NCI-H345 treated with DMSO at 0.1 percent for 48 hours (cell line): Measurements from ENCODE around the gene ZNF518A.

Experiments used
- DNase-seq: peaks from one replicate; lab custom pipeline; 2025; ENCODE audit not compliant: unreplicated experiment; lab: John Stamatoyannopoulos, UW

The ZNF518A gene, protein sequence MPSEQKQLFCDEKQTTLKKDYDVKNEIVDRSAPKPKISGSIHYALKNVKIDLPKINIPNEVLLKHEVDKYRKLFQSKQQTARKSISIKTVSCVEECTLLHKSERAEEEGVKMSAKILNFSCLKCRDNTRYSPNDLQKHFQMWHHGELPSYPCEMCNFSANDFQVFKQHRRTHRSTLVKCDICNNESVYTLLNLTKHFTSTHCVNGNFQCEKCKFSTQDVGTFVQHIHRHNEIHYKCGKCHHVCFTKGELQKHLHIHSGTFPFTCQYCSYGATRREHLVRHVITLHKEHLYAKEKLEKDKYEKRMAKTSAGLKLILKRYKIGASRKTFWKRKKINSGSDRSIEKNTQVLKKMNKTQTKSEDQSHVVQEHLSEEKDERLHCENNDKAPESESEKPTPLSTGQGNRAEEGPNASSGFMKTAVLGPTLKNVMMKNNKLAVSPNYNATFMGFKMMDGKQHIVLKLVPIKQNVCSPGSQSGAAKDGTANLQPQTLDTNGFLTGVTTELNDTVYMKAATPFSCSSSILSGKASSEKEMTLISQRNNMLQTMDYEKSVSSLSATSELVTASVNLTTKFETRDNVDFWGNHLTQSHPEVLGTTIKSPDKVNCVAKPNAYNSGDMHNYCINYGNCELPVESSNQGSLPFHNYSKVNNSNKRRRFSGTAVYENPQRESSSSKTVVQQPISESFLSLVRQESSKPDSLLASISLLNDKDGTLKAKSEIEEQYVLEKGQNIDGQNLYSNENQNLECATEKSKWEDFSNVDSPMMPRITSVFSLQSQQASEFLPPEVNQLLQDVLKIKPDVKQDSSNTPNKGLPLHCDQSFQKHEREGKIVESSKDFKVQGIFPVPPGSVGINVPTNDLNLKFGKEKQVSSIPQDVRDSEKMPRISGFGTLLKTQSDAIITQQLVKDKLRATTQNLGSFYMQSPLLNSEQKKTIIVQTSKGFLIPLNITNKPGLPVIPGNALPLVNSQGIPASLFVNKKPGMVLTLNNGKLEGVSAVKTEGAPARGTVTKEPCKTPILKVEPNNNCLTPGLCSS (N-terminal part only)

DNA sequence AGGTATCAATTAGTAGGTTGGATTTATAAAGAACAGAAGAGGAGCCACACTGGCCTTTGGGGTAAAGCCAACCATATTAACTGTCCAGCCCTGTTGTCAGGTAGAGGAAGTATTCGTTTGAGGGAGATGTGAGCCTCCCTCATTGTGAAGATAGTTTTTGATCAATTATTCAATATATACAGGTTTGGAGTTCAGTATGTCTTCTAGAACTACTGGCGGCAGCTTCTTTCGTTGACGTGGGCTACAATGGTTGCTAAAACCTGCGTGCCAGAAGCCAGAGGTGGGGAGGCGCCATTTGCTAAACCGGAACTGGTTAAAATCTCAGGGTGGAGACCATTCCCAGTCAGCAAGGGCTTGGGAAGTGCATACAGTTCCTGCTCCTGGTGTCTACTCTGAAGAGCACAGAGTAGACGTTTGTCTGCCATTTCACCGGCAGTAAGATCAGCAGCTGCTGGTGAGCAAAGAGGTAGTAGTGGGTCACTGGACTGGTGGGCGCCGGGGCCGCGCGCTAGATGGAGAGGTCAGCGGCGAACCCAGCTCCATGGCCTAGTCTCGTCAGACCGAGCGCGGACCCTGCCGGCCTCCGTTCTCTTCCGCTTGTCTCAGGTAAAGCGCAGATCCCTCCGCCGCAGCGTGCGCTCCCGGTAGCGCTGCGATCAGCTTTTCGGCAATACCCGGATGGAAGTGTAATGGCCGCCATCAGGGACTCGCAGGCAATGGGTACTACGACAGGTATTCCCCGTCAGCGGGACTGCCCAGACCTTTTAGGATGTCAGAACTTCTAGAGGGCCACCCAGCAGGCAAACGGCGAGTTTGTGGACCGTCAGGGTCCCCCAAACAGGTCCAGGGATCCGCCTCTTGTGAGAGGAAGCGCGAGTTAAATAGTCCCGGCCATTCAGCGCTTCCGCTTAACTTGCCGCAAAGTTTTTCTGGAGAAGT, at the start of gene ZNF518A:
ZNF518A (plus strand) TSS at position 911 of the 939 bp plus-strand sequence. CDS start 26,026 bp downstream, outside the sequence.
- DNase-seq, result peak; percentile 77

DNA sequence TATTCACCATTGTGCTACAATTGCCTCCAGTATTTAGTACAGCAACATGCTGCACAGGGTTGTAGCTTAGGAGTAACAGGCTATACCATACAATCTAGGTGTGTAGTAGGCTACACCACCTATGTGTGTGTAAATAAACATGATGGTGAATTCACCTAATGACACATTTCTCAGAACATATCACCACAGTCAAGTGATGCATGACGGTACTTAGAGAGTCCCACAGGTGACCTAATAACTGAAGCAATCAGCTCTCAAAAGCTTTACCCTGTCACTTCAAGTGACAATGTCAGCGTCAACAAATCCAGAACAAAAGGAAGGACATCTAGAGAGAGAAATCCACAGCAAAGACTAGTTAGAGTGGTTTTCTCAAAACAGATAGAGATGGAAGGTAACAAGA, 47.9 kb upstream of the ZNF518A start:
- peak; percentile 1 for DNase-seq

DNA sequence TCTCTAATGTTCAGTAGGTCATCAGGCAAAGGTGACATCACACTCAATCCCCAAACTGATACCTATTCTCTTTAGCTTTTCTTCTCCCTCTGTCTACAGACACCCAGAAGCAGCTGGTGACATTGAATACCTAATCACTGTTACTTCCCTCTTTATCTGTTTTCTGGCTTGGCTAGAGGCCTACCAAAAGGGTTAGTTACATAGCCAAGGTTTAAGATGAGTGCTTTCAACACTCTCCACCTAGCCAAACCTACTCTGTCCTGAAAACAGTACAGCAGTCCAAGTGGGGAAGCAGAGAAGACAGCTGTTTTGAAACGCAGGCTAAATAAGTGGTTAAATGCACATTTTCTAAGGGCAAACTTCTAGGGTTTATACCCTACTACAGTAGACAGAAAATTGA, 47.3 kb upstream of the ZNF518A start:
- DNase-seq, result no peak

DNA sequence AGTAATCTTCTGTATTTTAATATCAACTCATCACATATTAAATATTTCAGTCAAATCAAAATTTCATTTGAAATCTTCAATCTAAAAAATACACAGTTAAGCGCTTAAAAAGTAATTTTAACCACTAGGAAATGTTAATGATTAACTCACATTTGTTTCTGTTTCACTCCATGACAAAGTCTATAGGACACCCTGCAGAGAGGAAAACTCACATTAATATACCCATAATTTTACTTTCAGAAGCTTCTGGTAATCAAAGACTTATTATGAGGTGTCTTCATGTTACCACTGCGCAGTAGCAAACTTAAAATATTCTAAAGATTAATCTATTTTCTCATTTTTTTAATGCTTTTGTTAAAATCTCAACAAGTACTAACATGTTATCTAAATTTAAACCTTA, 41.0 kb upstream of the ZNF518A start:
- no peak for DNase-seq

DNA sequence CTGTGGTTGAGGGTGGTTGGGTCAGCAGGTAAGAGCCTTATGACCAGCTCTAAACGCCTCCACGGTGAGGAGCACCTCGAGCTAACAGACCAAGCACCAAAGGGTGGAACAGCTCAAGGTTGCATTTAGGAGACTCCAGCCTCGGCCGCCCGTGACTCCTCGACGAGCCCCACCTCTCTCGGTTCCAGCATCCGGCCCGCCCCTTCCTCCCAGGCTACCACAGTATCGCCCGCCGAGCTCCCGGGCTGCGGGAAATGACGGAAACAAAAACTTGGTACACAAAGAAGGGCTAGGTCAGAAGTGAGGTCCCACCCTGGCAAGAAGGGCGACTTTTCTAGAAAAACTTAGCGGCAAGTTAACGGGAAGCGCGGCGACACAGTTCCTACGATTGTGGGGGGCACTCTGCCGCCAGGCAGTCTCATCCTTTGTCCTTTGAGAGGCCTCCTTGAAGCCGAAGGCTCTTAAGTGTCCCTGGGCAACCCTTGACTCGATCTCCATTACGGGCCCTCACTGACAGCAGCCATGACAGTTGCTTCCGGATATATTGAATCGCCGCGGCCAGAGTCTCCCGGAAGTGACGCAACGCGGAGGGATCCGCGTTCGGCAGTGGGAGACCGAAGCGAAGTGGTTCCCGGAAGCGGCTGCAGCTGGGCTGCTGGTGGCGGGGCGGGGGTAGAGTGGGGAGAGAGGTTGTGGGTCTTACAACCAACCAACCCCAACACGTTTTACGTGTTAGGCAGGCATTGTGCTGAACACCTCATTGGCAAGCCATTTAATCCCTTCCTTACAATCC, 40.2 kb upstream of the ZNF518A start:
- DNase-seq, result peak; percentile 72

DNA sequence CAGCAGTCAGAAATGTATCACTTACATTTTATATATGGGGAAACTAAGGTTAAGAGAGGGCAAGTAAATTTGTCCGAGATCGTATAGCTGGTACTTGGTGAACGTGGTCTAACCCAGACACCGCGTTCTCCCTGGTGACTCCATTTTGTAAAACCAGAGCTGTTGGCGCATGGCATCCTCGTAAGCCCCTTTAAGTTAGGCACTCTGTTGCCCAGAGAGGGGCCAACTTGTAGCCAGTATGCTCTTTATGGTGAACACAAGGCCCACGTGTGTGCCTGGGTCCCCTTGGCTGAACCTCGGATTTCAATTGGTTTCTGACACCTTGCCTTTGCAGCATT, 39.7 kb upstream of the ZNF518A start:
- no peak for DNase-seq

DNA sequence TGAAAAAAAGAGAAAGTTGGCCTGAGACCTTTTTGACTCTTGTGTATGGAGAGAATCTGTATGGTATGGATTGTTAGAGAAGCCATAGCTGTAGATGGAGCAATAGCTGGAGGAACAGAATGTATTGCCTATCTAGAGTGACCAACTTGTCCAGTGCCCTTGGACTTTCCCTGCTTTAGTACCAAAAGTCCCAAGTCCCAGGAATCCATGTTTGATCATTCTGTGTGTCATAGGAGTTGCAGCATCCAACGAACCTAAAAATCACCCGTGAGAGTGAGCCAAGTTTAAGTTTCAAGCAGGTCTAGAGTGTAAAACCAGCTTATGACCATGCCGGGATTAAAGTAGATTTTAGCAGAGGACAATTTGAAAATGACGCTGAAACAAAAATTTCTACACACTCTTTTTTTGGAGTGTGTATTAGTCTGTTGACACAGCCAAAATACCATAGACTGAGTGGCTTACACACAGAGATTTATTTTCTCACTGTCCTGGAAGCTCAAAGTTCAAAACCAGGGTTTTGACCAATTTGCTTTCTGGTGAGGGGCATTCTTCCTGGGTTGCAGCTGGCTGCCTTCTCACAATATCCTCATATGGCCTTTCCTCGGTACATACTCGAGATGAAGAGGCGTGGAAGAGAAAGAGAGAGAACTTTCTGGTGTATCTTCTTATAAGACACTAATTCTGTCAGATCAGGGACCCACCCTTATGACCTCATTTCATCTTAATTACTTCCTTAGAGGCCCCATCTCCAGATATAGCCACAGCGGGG, 36.9 kb upstream of the ZNF518A start:
- DNase-seq, result no peak

DNA sequence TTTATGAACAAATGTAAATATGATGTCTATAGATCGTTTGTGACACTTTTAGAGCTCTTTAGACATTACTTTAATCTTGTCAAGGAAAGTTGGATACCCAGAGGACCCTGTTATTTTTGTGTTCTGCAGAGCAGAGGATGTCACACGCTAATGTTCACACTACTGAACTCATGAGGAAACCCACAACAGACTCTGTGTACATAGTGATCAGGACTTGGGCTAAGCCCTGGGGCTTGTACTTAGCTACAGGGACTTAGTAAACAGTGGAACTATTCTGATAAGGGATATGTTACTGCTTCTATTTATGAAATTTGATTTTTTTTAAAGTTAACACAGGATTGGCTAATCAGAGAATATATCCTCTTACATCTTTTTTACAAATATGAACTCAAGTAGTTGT, 36.1 kb upstream of the ZNF518A start:
- no peak for DNase-seq

DNA sequence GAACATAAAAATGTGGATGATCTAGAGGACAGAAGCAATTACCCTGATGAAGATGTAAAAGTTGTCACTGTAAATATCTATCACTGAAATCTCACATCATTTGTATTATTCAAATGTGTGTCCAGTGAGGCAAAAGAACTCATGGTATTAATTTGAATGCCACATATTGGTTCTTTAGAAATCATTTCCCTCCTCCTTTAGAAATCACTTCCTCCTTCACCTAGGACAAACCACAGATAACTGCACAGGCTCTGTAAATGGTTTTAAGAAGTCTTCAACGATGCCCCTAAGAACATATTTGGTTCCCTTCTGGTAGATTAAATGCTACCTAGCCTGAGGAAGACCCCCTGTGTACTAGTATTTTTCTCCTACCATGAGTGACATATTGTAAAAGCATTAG, 33.1 kb upstream of the ZNF518A start:
- DNase-seq, result no peak

DNA sequence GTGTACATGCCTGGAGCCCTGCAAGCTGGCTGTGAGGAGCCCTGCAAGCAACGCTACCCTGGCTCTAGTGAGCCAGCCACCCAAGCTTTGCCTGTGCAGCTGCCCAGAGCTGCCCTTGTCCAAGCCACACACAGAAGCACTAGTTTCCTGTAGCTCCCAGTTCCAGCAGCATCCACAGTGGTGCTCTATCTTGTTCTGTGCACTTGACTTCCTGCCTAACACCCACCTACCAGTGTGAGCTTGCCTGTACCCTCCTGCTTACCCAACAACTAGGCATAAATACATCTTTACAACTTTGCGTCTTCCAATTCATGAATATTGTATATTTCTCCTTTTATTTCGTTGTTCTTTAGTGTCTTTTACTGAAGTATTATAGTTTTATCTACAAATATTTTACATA, 32.2 kb upstream of the ZNF518A start:
- DNase-seq, result no peak

DNA sequence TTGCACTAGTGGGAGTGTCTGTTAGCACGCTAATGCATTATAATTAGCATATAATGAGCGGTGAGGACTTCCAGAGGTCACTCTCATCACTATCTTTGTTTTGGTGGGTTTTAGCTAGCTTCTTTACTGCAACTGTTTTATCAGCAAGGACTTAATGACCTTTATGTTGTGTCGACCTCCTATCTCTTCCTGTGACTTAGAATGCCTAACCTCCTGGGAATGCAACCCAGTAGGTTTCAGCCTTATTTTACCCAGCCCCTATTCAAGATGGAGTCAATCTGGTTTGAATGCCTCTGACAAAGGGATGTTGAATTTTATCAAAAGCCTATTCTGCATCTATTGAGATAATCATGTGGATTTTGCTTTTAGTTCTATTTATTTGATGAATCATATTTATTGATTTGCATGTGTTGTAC, 22.5 kb upstream of the ZNF518A start:
- no peak for DNase-seq

DNA sequence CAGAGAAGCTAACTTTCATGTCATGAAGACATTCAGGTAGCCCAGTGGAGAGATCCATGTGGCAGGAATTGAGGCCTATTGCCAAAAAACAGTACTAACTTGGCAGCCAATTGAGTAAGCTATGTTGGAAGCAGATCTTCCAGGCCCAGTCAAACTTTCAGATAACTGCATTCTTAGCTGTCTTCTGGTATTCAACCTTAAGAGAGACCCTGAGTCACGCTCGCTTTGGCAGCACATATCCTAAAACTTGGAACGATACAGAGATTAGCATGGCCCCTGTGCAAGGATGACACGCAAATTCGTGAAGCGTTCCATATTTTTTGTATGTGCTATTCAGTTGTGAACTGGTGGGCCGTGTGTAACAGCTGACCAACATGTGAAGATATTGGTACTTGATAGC, 17.6 kb upstream of the ZNF518A start:
- no peak for DNase-seq

DNA sequence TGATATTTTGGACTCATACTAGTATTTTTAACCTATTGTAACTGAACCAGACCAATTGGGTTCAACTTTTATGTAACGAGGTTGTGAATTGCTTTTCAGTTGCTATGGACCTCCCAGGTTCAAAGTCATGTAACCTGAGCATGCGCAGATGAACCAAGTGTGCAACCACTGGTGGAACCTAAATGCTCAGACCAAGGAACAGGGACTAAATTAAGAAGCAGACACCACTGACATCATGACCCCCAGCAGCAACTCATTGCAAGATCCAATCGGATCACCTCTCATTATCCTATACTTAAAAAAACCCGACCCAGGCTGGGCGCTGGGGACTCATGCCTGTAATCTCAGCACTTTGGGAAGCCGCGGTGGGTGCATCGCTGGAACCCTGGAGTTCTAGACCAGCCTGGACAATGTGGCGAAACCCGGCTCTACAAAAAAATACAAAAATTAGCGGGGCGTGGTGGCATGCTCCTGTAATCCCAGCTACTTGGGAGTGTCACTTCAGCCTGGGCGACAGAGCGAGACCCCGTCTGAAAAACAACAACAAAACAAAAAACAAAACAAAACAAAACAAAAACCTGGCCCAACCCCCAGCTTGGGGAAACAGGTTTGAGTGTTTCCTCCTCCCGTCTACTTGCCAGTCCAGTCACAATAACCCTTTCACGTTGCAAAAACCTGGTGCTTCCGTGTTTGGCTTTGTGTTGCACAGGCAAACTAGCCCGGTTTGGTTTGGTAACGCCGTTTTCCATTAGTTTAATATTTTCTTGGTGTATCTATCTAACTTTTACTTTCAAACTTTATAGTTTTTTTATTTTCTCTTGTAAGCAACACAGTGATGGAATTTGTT, 11.3 kb upstream of the ZNF518A start:
- DNase-seq, result peak; percentile 11

DNA sequence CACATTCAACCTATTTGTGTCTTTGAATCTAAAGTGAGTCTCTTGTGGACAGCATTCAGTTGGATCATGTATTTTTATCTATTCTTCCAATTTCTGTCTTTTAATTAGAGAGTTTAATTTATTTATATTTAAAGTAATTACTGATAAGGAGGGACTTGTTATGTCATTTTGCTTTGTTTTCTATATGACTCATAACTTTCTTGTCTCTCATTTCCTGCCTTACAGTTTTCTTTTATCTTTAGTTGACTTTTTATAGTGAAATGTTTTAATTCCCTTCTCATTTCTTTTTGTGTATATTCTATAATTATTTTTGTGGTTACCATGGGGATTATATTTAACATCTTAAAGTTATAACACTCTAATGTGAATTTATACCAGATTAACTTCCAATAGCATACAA, 7.3 kb upstream of the ZNF518A start:
- no peak for DNase-seq

DNA sequence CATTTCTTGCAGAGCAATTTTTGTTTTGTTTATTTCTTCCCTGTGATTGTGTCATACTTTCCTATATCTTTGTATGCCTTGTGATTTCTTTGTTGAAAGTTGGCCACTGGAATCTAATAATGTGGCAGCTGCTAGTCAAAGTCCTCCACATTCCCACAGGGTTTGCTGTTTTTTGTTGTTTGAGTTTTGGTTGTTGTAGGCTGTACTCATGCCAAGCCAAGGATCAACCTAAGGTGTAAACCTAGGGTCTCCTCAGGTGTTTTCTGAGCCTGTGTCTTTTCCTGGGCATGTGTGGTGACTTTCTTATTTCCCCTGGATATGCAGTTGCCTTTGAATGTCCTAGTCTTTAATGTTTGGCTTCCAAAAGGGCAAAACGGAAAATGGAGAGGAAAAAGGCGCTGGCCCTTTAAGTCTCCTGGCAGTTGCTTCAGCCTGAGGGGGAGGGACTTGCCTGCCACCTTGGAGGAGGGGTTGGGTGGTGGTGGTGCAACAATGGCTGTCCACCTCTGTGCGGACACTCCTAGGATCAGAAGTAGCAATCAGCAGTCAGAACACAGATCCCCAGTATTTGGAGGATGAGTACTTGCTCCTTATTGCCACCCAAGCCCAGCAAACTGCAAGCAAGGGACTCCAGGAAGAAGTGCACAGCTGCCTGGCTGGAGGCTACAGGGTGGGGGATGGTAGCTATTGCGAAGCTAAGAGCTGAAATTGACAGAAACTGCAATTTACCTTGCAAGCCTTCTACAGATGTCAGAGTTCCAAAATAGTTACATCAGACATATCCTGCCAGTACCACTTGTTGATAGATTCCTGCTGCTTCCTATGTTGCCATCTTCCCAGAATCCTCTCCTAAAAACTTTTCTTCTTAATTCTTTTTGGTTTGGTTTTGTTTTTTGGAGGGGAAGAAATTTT, 5.6 kb upstream of the ZNF518A start:
- DNase-seq, result no peak

DNA sequence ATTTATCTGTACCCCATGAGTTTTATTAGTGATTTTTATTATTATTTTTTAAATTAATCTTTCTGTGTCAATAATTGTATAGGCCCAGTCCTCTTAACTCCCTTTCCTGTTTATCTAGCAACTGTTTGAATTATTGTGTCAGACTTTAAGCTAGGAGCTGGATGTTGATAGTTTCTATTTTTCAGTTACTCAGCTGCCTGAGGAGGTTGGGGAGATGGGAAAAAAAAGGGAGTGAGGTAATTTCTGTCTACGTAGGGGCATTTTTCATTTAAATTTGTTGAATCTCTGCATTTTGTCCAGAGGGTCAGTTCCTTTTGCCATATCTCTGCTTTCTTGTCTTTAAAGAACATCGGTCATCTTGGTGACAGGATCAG, 5.0 kb upstream of the ZNF518A start:
- DNase-seq, result no peak

DNA sequence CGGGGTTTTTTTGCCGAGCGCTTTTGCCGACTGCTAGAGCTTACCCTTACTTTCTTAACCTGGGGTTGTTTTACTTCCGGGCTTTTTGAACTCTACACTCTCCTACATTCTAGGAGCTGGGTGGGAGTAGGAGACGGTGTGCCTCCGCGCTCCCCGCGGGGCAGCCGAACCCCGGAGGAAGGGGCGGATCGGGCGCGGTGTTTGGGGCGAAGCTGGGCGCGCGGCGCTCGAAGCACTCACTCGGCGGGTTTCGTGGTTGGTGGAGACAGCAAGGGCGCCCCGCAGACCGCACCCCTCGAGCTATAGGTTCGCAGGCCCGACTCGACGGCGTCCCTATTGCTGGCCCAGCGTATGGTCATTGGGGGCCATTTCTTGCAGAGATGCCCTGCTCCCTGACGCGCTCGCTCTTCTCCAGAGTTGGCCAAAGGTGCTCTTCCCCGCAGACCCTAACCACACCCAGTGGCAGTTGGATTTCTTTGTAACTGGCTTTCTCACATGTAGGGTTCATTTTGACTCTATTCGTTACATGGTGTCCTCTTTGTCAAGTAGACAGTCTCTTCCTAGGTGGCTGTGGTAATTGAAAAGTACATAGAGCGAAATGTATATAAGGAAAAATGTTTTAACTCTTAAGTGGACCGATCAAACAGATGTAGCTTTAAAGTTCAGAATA, 364 bp downstream of the ZNF518A start:
- peak; percentile 77 for DNase-seq
